ENCODE data around the gene TBCE.

DNA sequence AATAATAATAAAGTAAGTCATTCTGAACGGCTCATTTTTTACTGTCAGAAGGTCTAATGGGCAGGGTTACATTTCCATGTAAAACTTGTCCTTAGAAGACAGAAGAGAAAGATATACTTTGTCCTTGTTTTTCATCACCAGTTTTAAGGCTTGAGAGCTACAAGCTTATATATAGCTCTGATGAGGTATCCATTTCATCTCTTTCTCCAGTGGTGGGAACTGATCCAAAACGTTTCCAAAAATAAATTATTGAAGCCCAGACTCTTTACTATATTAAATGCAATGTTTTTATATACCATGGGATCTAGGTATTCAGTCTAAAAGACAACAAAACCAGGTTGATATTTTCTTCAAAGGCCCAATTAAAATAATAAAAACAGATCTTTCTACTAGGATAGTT lies 128.3 kb downstream of the TBCE start:
- TF ChIP-seq EZH2 (optimal IDR thresholded peaks at IDR 0.05; ENCODE audit: low read depth, low read length) (no peak), EZH2phosphoT487 (IDR thresholded peaks at IDR 0.05; ENCODE audit: low read length) (no peak)
- TF ChIP-seq, protein P1, sequence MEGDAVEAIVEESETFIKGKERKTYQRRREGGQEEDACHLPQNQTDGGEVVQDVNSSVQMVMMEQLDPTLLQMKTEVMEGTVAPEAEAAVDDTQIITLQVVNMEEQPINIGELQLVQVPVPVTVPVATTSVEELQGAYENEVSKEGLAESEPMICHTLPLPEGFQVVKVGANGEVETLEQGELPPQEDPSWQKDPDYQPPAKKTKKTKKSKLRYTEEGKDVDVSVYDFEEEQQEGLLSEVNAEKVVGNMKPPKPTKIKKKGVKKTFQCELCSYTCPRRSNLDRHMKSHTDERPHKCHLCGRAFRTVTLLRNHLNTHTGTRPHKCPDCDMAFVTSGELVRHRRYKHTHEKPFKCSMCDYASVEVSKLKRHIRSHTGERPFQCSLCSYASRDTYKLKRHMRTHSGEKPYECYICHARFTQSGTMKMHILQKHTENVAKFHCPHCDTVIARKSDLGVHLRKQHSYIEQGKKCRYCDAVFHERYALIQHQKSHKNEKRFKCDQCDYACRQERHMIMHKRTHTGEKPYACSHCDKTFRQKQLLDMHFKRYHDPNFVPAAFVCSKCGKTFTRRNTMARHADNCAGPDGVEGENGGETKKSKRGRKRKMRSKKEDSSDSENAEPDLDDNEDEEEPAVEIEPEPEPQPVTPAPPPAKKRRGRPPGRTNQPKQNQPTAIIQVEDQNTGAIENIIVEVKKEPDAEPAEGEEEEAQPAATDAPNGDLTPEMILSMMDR (IDR thresholded peaks at IDR 0.05; ENCODE audit: low read length) = no peak
